Measurements from ENCODE around the gene PRKAG2. TPM values are rescaled to one million over a fixed set of nuclear protein-coding genes. Genes with fewer than 3 reads are reported as not detected.

PRKAG2 gene
- polyA plus RNA-seq, 3 donors: 29.2 to 59.8 (median 30.9) TPM

DNA sequence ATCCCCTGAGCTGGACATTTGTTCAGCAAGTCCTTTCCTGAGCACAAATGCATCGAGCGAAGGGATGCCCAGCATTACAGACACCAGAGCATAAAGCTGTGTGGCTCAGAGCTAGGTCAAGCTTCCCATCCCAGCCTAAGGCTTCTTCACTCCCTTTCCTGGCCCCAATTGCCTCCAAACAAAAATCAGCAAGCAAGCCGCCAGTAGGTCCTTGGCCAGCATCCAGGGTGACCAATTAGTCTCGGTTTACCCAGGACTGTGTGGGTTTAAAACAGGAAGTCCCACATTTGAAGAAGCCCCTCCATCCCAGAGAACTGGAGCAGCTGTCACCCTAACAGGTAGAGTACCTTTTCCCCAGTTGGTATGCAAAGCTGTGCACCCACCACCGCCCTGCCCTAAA is 51.2 kb downstream of the PRKAG2 start:
- Histone ChIP-seq H3K27me3 (ENCODE audit: control insufficient read depth in 2 of 2, insufficient read depth in 2 of 2, low read length in 2 of 2) (no peaks in the 10 kb centered on the region), H3K36me3 (replicated peaks in 1 of 2; ENCODE audit: control insufficient read depth in 1 of 2, insufficient read depth in 2 of 2, low read length in 2 of 2) (no peaks in the 10 kb centered on the region), H3K27ac (ENCODE audit: low read depth in 1 of 2, low read length in 2 of 2) (peak overlapping the region; percentile 1 to 72), H3K9me3 (replicated peaks in 1 of 2; ENCODE audit: control insufficient read depth in 1 of 2, insufficient read depth in 1 of 2, low read length in 2 of 2) (no peaks in the 10 kb centered on the region), H3K79me2 (ENCODE audit: insufficient read depth, low read length) (peaks cover 73% of the 10 kb centered on the region), H3K4me3 (replicated peaks in 1 of 3; ENCODE audit: low read depth in 2 of 3, low read length in 3 of 3) (no peak overlapping the region), H3K4me2 (replicated peaks; ENCODE audit: extremely low read depth, low read length, poor library complexity, severe bottlenecking) (peak overlapping the region; percentile 24), H3K4me1 (ENCODE audit: control insufficient read depth in 1 of 2, insufficient read depth in 2 of 2, low read length in 2 of 2) (peaks cover 18 to 33% of the 10 kb centered on the region in 2 donors), H2AFZ (ENCODE audit: insufficient read depth, low read depth, low read length, poor library complexity, severe bottlenecking) (no peak overlapping the region), H4K20me1 (ENCODE audit: insufficient read depth, low read length) (peaks cover 96% of the 10 kb centered on the region), H3K9ac (ENCODE audit: insufficient read depth, low read length, poor library complexity, severe bottlenecking) (no peak overlapping the region)
- 64% methylated on average over 3 of the region's 5 CpGs for WGBS (ENCODE audit: insufficient coverage)
- peak overlapping the region; percentile 71 to 88 (median 83) for H3K27ac Mint-ChIP-seq
- peaks cover 0 to under 1% (median 0%) of the 10 kb centered on the region in 7 donors for H3K9me3 Mint-ChIP-seq
- intact Hi-C loops (cut with micrococcal nuclease): no loop called here
- H3K36me3 Mint-ChIP-seq: peaks cover 15 to 32% of the 10 kb centered on the region in 2 donors
- peak in 2 of 3 donors; percentile 38 to 58 for DNase-seq
- peaks cover 0 to 5% (median 0%) of the 10 kb centered on the region in 3 donors for H3K27me3 Mint-ChIP-seq (ENCODE audit: low read depth in 3 of 3)
- peak overlapping the region; percentile 12 to 16 for H3K4me3 Mint-ChIP-seq
- peaks cover 24% of the 10 kb centered on the region for H3K4me1 Mint-ChIP-seq
- TF ChIP-seq, protein P1, sequence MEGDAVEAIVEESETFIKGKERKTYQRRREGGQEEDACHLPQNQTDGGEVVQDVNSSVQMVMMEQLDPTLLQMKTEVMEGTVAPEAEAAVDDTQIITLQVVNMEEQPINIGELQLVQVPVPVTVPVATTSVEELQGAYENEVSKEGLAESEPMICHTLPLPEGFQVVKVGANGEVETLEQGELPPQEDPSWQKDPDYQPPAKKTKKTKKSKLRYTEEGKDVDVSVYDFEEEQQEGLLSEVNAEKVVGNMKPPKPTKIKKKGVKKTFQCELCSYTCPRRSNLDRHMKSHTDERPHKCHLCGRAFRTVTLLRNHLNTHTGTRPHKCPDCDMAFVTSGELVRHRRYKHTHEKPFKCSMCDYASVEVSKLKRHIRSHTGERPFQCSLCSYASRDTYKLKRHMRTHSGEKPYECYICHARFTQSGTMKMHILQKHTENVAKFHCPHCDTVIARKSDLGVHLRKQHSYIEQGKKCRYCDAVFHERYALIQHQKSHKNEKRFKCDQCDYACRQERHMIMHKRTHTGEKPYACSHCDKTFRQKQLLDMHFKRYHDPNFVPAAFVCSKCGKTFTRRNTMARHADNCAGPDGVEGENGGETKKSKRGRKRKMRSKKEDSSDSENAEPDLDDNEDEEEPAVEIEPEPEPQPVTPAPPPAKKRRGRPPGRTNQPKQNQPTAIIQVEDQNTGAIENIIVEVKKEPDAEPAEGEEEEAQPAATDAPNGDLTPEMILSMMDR (IDR thresholded peaks at IDR 0.05): no peak

DNA sequence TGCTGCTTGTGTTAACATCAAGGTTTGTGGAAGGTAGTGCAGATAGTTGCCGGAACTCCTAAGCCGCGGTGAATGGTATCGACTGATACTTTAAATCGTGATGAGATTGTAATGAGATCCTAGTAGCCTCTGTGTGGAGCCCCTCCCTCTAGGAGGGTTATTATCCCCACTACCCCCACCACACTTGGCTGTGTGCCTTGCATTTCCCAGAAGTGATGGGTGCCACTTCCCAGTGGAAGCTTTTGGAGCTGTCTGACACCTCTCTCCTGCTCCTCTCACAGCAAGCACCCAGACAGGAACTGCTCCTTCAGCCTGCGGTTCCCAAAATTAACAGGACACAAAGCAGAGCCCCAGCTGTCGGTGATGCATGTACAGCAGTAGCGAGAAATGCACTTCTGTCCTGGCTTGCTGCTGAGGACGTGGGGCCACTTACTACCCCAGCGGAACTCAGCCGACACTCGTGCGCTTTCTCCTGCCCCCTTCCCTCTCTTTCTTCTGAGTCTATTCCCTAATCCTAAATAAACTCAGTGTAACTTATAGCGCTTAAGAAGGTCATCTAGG is 52.5 kb downstream of the PRKAG2 start:
- Mint-ChIP-seq H3K4me1 (peaks cover 23% of the 10 kb centered on the region), H3K27me3 (ENCODE audit: low read depth in 3 of 3) (peaks cover 0 to 5% (median 0%) of the 10 kb centered on the region in 3 donors), H3K9me3 (peaks cover 0 to 3% (median 0%) of the 10 kb centered on the region in 7 donors), H3K4me3 (no peak overlapping the region), H3K27ac (peak overlapping the region in 1 of 7 donors; percentile 46), H3K36me3 (peaks cover 13 to 23% of the 10 kb centered on the region in 2 donors)
- TF ChIP-seq, protein P1 (IDR thresholded peaks at IDR 0.05): no peak
- no peak for DNase-seq
- H3K79me2 ChIP-seq (ENCODE audit: insufficient read depth, low read length): peaks cover 69% of the 10 kb centered on the region
- no peaks in the 10 kb centered on the region for H3K9me3 ChIP-seq (replicated peaks in 1 of 2; ENCODE audit: control insufficient read depth in 1 of 2, insufficient read depth in 1 of 2, low read length in 2 of 2)
- H3K9ac ChIP-seq (ENCODE audit: insufficient read depth, low read length, poor library complexity, severe bottlenecking): no peak overlapping the region
- no peak overlapping the region for H2AFZ ChIP-seq (ENCODE audit: insufficient read depth, low read depth, low read length, poor library complexity, severe bottlenecking)
- intact Hi-C loops (cut with micrococcal nuclease): no loop called here
- H3K27ac ChIP-seq (ENCODE audit: low read depth in 1 of 2, low read length in 2 of 2): no peak overlapping the region
- H3K4me1 ChIP-seq (ENCODE audit: control insufficient read depth in 1 of 2, insufficient read depth in 2 of 2, low read length in 2 of 2): peaks cover 18 to 27% of the 10 kb centered on the region in 2 donors
- no peak overlapping the region for H3K4me3 ChIP-seq (replicated peaks in 1 of 3; ENCODE audit: low read depth in 2 of 3, low read length in 3 of 3)
- peaks cover 96% of the 10 kb centered on the region for H4K20me1 ChIP-seq (ENCODE audit: insufficient read depth, low read length)
- peaks cover 0 to 7% of the 10 kb centered on the region in 2 donors for H3K36me3 ChIP-seq (replicated peaks in 1 of 2; ENCODE audit: control insufficient read depth in 1 of 2, insufficient read depth in 2 of 2, low read length in 2 of 2)
- no peaks in the 10 kb centered on the region for H3K27me3 ChIP-seq (ENCODE audit: control insufficient read depth in 2 of 2, insufficient read depth in 2 of 2, low read length in 2 of 2)
- no peak overlapping the region for H3K4me2 ChIP-seq (replicated peaks; ENCODE audit: extremely low read depth, low read length, poor library complexity, severe bottlenecking)
- WGBS (ENCODE audit: insufficient coverage): 96% methylated on average over 7 of the region's 14 CpGs
